SK-N-DZ (cell line): ENCODE measurements around the gene FOXP2.
"Not testable (repeated sequence)": the region's sequence is repeated elsewhere in the genome, so short reads cannot be mapped to it uniquely, and the experiment has no call there.

Experiments
- DNase-seq: peaks from one replicate; pipeline ENCODE4 v3.0.0-alpha.2; 2015; ENCODE audit warnings: low spot score

FOXP2 gene

GRCh38 chr7:114497491-114497890, 82.9 kb downstream of the FOXP2 start:
- not testable (repeated sequence) for DNase-seq

- DNase-seq = no peak
Measured at GRCh38 chr7:114502454-114503254, 88.0 kb downstream of the FOXP2 start.

- DNase-seq = peak; percentile 12
Measured at GRCh38 chr7:114504586-114504985, 90.0 kb downstream of the FOXP2 start.

GRCh38 chr7:114507381-114507780, 92.8 kb downstream of the FOXP2 start:
- DNase-seq = no peak

- DNase-seq = no peak
Measured at GRCh38 chr7:114508086-114508485, 93.5 kb downstream of the FOXP2 start.

- not testable (repeated sequence) for DNase-seq
Measured at GRCh38 chr7:114510824-114511223, 96.2 kb downstream of the FOXP2 start.

GRCh38 chr7:114519240-114519639, 104.6 kb downstream of the FOXP2 start:
- peak; percentile 15 for DNase-seq

- no peak for DNase-seq
Measured at GRCh38 chr7:114522081-114522480, 107.5 kb downstream of the FOXP2 start.

- DNase-seq = peak; percentile 77
Measured at GRCh38 chr7:114527589-114527988, 113.0 kb downstream of the FOXP2 start.

- peak; percentile 78 for DNase-seq
Measured at GRCh38 chr7:114530057-114530611, 115.5 kb downstream of the FOXP2 start.

- DNase-seq = no peak
Measured at GRCh38 chr7:114531326-114531725, 116.7 kb downstream of the FOXP2 start.

- DNase-seq = no peak
Measured at GRCh38 chr7:114533131-114533530, 118.5 kb downstream of the FOXP2 start.

- no peak for DNase-seq
Measured at GRCh38 chr7:114534953-114535352, 120.3 kb downstream of the FOXP2 start.

- peak; percentile 25 for DNase-seq
Measured at GRCh38 chr7:114539575-114539974, 125.0 kb downstream of the FOXP2 start.

GRCh38 chr7:114540291-114540690, 125.7 kb downstream of the FOXP2 start:
- no peak for DNase-seq

- not testable (repeated sequence) for DNase-seq
Measured at GRCh38 chr7:114547346-114547745, 132.7 kb downstream of the FOXP2 start.

- no peak for DNase-seq
Measured at GRCh38 chr7:114548081-114548980, 133.7 kb downstream of the FOXP2 start.

GRCh38 chr7:114554781-114555537, 140.3 kb downstream of the FOXP2 start:
- no peak for DNase-seq

GRCh38 chr7:114567416-114567815, 152.8 kb downstream of the FOXP2 start:
- no peak for DNase-seq

- DNase-seq = no peak
Measured at GRCh38 chr7:114569220-114569619, 154.6 kb downstream of the FOXP2 start.

GRCh38 chr7:114574384-114574783, 159.8 kb downstream of the FOXP2 start:
- no peak for DNase-seq
